ENCODE data around the gene MSANTD2.

Gene MSANTD2

DNA sequence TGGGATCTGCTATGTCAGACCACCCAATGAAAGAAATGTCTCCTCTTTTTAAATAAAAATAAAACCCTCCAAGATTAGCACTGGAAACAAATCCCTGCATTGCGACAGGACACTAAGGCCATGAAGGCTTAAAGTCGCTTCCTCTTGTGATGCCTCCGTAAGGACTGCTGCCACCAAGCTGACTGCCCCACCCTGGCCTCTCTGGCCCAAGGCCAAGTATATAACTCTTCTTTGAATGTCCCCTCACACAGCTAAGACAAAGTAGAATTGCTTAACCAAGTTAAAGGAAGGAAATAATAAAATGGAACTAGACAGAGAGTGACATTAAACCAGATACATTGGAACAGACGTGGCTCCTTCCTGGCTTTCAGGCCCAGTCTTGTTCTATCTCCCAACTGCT, 68.0 kb downstream of the MSANTD2 start:
- DNase-seq (ENCODE audit: low read depth), result no peak

DNA sequence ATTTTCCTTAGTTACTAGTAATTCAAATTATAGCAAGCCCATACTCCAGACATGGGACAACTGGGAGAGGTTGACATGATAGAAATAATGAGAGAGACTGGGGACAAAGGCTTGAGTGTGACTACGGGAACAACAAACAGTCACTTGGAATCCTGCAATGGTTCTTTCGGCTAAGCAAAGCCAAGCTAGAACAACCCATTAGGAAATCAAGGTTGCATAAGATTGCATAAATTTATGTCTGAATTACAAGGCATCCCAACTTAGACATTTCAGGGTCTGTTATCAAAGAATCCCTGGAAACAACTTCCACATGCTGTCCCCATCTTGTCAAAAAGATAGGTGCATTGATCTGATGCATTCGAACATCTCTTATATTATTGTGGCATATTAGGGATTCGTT, 70.6 kb downstream of the MSANTD2 start:
- DNase-seq (ENCODE audit: low read depth), result no peak

DNA sequence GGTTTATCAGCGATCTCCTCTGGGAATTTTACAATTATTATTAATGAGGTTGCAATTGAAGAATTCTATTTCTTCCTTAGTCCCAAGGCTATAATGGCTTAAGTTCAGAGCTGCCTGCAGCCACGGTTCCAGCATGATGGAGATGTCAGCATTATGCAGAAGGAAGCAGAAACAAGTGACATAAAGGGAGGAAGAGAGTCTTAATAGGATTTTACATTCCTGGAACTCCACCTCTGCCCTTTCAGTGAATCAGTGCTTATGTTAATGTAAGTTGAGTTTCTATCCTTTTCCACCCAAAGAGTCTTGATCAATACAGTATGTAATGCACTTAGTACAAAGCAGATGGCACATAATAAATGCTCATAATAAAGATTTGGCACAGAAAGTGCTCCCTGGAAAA, 72.1 kb downstream of the MSANTD2 start:
- DNase-seq (ENCODE audit: low read depth), result no peak

DNA sequence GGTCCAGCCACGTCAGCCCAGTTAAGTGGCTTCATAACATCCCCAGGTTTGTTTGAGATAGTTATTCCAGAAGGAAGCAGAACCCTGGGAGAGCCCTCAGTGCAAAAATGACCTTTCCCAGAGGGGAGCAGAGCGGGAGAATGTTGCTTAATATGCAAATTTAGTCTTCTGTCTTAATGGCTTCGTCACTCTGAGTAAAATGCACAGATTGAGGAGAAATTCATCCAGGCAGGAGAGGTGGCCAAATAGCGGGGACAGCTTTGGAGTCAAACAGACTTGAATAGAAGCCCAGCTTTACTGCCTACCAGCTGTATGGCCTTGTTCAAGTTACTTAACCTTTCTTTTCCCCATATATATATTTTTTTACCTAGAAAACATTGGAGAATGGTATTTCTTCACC, 72.7 kb downstream of the MSANTD2 start:
- no peak for DNase-seq (ENCODE audit: low read depth)

DNA sequence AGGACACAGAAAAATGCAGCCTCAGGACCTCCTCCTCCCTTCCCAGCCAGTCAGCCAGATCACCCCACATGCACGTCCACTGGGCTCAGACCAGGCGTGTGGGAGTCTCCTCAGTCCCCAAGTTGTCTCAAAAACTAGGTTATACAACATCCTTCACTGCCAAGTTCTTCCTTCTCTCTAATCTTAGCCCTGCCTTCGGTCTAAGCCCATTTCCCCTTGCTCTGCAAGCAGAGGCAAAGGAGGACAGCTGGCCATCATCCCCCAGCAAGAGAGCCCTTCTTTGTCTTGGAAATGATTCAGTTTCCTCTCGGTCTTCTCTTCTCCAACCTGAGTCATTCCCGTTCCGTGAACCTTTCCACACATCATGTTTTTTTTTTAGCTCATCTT, 74.5 kb downstream of the MSANTD2 start:
- no peak for DNase-seq (ENCODE audit: low read depth)

DNA sequence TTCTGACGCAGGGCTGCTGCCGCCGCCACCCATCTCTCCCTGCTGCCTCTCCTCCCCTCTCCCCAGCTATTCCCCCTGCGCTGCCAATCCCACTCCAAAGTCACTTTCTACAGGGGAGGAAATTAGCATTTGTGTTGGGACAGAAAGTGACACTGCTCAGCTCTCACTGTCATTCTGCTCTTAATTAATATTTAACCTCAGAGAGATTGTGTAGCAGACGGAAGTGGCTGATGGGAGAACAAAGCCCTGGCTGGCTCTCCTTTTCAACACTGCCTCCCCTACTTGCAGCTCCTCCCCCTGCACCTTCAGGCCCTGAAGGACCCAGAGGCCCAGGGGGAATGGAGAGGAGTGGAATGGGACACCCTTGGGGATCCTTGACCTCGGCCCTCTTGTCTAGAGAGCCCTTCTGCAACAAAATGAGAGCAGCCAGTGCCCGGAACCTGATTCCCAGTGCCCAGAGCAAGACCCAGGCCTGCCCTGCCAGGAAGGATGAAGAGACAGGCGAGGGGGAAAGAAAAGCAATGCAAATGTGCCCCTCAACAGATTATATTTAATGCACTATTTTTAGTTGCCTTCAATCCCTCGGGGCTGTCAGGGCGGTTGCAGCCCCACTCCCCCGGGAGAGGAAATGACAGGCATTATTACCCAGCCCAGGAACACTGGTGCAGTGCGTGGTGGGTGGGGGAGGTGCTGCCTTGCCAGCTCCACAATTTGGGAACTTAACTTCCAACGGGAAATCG, 75.1 kb downstream of the MSANTD2 start:
- DNase-seq (ENCODE audit: low read depth), result no peak

DNA sequence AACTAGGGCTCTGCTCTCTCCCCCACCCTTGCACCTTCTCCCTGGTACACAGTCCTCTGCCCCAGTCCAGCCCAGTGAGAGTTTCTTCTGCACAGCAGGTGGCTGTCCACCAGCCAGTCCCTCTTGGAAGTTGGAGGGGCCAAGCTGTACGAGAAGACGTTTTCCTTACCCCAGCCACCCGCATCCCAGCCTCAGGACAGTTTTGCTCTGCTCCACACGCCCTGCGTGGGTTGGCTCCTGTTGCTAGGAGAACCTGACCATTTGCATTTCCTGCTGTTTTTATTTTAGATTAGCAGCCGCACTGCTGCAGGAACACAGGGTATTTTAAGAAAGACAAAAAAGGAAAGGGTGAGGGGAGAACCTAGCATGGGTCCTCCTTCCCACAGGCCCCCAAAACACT, 78.0 kb downstream of the MSANTD2 start:
- no peak for DNase-seq (ENCODE audit: low read depth)

DNA sequence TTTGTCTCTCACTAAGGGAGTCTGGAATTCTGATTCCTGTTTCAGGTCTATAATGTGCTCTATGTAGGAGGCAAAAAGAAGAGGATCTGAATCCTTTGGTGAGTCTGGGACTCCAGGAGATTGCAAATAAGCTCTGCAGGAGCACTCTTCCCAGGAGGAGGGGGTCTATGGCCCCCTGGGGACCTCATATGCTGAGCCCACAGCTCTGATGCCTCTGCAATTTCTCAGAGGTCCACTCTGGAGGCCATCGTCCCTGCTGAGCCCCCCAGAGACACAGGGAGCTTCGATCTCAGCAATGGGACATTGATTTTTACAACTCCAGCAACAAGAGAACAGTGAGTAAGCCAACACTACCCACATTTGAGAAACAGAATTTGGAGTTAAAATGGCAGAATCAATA, 80.7 kb downstream of the MSANTD2 start:
- no peak for DNase-seq (ENCODE audit: low read depth)

DNA sequence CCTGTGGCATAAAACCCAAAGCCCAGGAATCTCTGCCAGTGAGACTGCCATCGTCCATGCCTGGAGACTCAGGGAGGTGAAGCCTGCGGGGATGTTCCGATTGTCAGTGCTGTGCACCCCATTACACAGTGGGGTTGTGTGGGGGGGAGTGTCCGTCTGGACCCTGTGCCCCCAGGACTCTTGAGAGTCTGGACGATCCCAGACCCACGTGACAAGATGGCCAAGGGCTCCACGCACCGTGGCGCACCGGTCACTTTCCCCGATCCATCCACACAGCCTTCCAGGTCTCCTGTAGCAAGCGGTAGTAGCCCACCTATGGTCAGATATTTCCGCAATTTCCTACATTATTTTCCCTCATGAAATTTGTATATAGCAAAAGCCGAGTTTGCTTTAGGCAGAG, 81.4 kb downstream of the MSANTD2 start:
- no peak for DNase-seq (ENCODE audit: low read depth)

DNA sequence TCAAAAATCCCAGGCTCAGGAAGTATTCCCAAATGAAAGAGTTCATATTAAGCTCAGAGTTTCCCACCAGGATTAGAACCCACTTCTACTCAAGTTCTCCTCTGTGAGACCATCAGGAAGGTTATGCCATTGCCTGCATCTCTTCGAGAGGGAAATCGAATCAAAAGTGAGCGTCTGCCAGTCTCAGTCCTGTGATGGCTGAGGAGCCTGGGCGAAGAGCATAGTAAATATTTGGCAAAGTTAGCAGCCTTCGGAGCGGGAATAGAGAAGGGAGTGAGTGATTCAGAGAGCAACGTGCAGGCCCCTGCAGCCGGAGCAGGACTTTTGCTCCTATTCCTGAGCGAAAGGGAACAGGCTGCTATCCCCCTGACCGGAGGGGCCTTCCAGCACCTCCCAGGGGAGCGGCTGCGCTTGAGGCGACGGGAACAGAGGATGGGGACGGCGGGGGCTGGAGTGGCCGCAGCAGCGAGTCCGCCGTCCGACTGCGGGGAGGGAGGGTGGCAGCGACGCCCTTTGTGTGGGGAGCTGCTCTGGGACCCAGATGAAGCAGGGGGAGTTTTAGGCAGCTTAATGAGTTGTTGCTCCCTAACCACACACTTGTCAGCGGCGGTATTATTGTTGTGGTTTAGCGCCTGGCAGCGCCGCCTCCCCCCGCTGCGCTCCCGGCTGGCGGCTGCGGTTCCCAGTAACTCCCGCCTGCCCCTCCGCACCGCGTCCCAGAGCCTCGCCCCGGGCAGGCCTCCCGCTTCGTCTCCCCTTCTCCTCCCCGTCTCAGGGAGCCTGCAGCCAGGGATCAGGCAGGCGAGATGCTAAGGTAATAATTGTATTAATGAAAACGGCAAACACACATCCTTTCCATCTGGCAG, 82.2 kb downstream of the MSANTD2 start:
- DNase-seq (ENCODE audit: low read depth), result no peak

DNA sequence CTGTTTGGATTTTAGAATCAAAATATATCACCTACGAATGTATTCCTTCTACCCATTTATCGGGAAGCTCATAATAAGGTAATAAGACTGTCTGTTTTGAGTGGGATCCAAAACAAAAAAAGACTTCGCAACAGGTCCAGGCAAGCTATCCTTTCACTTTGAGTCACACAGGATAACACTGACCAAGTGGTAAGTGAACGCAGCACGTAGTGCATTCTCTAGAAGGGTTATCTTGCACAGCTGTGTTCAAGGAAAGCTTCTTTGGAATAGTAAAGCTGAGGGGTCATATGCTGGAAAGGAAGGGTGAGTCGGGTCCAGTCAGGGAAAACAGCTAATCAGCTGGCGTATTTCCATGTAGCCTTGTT, 82.8 kb downstream of the MSANTD2 start:
- DNase-seq (ENCODE audit: low read depth), result no peak

DNA sequence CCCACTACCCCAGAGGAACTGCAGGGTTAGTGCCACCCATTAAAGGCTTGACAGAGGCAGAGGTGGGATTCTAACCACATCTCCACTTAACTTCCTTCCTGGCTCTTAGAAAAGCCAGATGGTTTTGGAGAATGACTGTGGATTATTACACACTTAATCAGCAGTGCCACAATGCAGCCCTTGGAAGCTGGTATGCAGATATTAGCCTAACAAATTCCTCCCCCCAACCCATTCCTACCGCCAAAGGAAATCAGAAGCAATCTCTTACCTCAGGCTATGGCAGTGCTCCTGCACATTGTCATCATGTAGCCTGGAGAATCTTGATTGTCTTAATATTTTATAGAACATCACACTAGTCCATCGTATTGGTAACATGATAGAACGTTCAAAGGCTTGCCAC, 83.6 kb downstream of the MSANTD2 start:
- no peak for DNase-seq (ENCODE audit: low read depth)
